ENCODE data around the gene DLG2.
A peak's percentile ranks its signal among the peaks of the same experiment; 100 is the strongest.
"Not testable (repeated sequence)": the region's sequence is repeated elsewhere in the genome, so short reads cannot be mapped to it uniquely, and the experiment has no call there.

The DLG2 gene

DNA sequence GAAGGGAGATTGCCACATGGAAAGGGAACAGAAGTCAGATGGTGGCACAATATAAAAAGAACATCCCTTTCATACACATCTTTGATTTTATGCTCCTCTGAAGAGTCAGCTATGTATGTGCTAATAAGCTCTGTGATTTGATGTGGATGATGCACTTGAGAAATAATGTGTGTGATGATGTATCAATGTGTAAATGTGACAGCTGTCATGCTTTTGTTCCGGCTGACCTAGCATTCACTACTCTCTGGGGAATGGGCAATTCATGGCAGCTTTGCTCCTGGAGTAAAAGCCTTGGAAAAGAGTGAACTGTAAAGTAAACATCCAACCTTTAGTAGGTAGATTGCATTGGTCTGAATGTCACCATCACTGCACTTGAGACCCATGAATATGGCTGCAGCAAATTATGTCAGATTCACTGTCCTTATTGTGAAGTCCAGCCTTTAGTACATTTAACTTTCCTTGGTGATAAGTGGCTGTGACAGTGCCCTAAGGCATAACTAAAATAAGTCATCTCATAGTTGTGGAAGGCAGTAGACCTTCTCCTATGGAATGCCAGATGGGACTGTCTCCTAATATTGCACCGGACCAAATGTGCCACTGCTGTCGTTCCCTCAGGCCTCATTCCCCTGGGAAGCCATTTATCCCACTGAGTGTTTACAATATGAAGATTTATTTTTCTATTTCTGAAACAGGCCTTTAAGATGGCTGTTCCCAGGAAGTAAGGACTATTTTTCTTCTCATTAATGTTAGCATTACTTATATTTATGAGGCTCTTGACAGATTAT, 2162.8 kb downstream of the DLG2 start:
- DNase-seq (no peak), ATAC-seq (replicated peaks) (no peak)
- Mint-ChIP-seq H3K4me3 (no peak overlapping the region), H3K36me3 (no peaks in the 10 kb centered on the region), H3K27me3 (peaks cover 6 to 7% of the 10 kb centered on the region in 2 donors), H3K4me1 (no peaks in the 10 kb centered on the region), H3K9me3 (no peaks in the 10 kb centered on the region), H3K27ac (no peak overlapping the region)

DNA sequence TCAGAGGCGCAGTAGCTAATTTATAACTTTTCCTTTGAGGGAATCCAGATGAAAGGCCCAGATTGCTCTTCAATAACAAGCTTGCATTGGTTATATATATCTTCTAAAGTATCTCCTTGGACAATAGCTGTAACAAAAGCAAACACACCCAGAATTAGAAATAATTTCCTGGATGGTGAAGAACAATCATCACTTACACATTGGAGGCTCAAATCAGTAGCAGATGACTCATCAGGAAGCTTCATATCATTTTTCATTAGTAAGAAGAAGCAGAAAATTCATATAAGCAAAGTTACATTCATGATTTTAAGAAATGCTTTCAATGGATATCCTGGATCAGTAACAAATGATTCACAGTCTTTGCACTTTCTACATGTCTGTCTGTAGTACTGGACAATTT, 2167.3 kb downstream of the DLG2 start:
- H3K4me1 Mint-ChIP-seq, result peaks cover 0 to 4% of the 10 kb centered on the region in 2 donors
- no peaks in the 10 kb centered on the region for H3K9me3 Mint-ChIP-seq
- H3K27ac Mint-ChIP-seq, result no peak overlapping the region
- ATAC-seq (replicated peaks) (no peak), DNase-seq (no peak)
- no peak overlapping the region for H3K4me3 Mint-ChIP-seq
- H3K36me3 Mint-ChIP-seq, result no peaks in the 10 kb centered on the region
- H3K27me3 Mint-ChIP-seq, result peaks cover 6 to 7% of the 10 kb centered on the region in 2 donors

DNA sequence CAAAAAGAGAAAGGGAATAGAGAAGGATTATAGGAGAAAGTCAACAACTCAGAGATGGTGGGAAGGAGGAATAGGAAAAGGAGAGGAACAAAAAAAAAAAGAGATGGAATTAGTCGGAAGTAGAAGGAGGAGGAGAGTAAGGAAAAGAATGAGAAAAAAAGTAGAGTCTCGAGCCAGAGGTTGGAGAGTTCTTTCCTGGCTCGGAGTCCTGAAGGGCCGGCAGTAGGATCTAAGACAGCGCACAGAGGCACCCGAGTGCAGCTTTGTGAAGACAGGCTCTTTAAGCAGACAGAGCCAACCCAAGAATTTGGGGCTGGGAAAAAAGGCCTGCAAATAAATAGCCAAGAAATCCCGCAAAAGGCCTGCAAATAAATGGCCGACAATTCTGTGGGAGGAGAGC, 2170.6 kb downstream of the DLG2 start:
- Mint-ChIP-seq H3K27ac (no peak overlapping the region), H3K4me1 (peaks cover 0 to 4% of the 10 kb centered on the region in 2 donors), H3K27me3 (no peaks in the 10 kb centered on the region), H3K4me3 (no peak overlapping the region), H3K36me3 (no peaks in the 10 kb centered on the region), H3K9me3 (no peaks in the 10 kb centered on the region)
- DNase-seq, result no peak
- no peak for ATAC-seq (replicated peaks)

DNA sequence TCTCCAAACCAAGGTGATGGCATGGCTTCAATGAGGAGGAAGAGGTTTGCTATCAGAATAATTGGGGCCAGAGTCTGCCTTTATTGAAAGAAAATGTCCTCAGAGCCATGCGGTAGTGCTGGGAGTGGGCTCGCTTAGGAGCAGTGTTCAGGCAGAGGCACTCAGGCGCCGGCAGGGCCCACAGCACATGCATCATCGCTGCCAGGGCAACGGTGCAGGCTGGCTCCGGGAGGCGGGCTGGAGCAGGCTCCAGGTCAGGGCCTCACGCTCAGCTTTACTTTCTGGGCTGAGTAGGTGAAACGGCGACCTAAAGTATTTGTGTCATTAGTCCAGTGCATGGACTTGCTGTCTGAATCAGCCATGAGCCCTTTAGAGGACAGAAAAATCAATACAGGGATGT, 2171.1 kb downstream of the DLG2 start:
- H3K9me3 Mint-ChIP-seq, result no peaks in the 10 kb centered on the region
- no peak overlapping the region for H3K4me3 Mint-ChIP-seq
- ATAC-seq (replicated peaks), result no peak
- peaks cover 0 to 4% of the 10 kb centered on the region in 2 donors for H3K4me1 Mint-ChIP-seq
- H3K27ac Mint-ChIP-seq, result no peak overlapping the region
- no peak for DNase-seq
- H3K36me3 Mint-ChIP-seq, result no peaks in the 10 kb centered on the region
- H3K27me3 Mint-ChIP-seq, result no peaks in the 10 kb centered on the region

DNA sequence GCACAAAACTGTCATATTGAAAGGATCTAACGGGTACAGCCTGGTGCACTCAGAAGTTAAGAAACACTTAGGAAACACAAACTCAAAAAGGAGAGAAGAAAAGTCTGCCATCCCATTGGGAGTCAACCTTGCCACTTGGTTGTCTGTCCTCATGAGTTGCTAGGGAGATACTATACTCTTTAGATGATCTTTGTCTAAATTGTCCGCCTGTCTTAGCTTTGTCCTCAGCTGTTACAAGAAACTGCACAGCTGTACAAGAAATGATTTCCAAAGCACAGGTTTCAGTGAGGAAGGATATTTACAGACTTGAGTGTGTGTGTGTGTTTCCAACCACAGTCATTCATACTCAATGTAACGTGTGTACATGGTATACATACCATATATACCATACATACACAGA, 2171.8 kb downstream of the DLG2 start:
- no peak for ATAC-seq (replicated peaks)
- peaks cover 0 to 4% of the 10 kb centered on the region in 2 donors for H3K4me1 Mint-ChIP-seq
- H3K36me3 Mint-ChIP-seq, result no peaks in the 10 kb centered on the region
- DNase-seq, result no peak
- no peak overlapping the region for H3K4me3 Mint-ChIP-seq
- H3K9me3 Mint-ChIP-seq, result no peaks in the 10 kb centered on the region
- no peaks in the 10 kb centered on the region for H3K27me3 Mint-ChIP-seq
- no peak overlapping the region for H3K27ac Mint-ChIP-seq

DNA sequence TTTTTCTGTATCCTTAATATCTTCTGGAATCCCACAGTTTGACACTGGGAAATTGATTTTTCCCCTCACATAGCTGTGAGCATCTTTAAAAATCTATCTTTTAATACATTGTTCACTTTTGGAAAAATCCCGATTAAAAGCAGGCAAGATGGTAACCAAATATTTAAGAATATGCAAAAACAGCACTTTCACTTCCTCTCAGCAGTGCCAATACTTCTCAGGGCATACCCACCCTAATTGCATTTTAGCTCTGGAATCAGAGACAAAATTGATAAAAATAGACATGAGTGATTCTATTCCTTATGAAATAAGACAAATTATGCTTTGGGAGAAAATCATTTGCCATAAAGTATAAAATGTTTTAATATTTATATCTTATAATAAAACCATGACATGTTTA, 2172.5 kb downstream of the DLG2 start:
- peaks cover 0 to 4% of the 10 kb centered on the region in 2 donors for H3K4me1 Mint-ChIP-seq
- H3K4me3 Mint-ChIP-seq, result no peak overlapping the region
- ATAC-seq (replicated peaks) (no peak), DNase-seq (no peak)
- no peaks in the 10 kb centered on the region for H3K27me3 Mint-ChIP-seq
- no peak overlapping the region for H3K27ac Mint-ChIP-seq
- H3K9me3 Mint-ChIP-seq, result no peaks in the 10 kb centered on the region
- no peaks in the 10 kb centered on the region for H3K36me3 Mint-ChIP-seq

DNA sequence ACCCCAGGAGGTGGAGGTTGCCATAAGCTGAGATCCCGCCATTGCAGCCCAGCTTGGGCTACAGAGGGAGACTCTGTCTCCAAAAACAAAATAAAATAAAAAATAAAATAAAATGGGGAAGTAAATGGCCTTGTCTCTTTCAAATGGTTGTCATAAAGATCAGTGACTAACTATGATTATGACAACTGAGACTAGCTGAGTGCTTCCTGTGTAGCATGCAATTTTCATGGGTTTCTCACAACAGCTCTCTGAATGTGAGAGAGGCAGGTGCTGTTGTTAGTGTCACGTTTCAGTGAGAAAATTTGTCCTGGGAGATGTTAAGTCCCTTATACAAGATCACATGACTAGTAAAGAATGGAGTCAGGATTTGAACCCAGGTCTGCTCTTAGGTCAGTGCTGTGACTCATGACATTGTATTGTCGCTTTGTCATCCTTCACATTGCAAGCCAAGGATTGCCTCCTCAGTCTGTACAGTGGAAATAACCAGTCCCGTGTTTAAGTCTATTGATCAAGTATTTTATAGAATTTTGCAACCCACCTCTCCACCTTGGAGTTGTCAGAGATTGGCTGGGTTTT, 2177.7 kb downstream of the DLG2 start:
- no peaks in the 10 kb centered on the region for H3K36me3 Mint-ChIP-seq
- H3K9me3 Mint-ChIP-seq, result peaks cover 0 to 2% of the 10 kb centered on the region in 2 donors
- ATAC-seq (replicated peaks) (peak; percentile 63 to 77), DNase-seq (no peak)
- no peak overlapping the region for H3K27ac Mint-ChIP-seq
- H3K4me1 Mint-ChIP-seq, result no peaks in the 10 kb centered on the region
- H3K27me3 Mint-ChIP-seq, result peaks cover 0 to 17% of the 10 kb centered on the region in 2 donors
- no peak overlapping the region for H3K4me3 Mint-ChIP-seq

DNA sequence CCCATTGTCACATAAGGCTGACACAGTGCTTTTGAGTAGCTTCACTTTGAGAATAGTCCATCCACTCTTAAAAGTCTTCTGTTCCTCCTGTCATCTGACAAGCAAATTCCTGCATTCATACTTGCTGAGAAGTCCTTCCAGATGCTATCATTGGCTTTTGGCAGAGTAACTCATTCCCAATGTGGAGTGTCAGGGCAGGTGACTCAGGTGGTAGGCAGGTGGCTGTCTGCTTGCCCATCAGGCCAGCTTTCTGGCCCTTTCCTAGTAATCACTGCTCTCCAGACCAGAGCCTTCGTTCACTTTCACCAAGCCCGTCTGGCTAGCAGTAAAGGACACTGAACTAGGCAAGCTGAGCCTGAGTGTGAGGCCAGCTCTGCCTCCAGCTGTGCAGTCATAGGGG, 2178.5 kb downstream of the DLG2 start:
- ATAC-seq (replicated peaks) (no peak), DNase-seq (no peak)
- no peak overlapping the region for H3K27ac Mint-ChIP-seq
- H3K27me3 Mint-ChIP-seq, result peaks cover 0 to 17% of the 10 kb centered on the region in 2 donors
- no peaks in the 10 kb centered on the region for H3K36me3 Mint-ChIP-seq
- peaks cover 0 to 2% of the 10 kb centered on the region in 2 donors for H3K9me3 Mint-ChIP-seq
- no peak overlapping the region for H3K4me3 Mint-ChIP-seq
- no peaks in the 10 kb centered on the region for H3K4me1 Mint-ChIP-seq

DNA sequence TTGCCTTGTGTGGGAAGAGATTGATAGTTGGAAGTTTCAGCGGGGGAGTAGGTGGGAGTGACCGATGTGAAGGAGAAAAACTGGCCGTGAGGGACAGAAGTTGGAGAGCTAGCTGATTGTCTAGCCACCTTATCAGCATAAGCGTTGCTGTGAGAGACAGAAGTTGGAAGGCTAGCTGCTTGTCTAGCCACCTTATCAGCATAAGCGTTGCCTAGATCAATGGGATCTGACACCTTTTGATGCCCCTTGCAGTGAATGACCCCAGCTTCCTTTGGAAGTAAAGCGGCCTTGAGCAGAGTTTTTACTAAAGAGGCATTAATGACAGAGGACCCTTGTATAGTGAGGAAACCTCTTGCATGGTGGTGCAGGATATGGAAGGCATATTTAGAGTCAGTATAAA, 2183.3 kb downstream of the DLG2 start:
- ATAC-seq (replicated peaks); H3K27ac Mint-ChIP-seq; H3K36me3 Mint-ChIP-seq; H3K4me1 Mint-ChIP-seq; H3K4me3 Mint-ChIP-seq; DNase-seq; H3K9me3 Mint-ChIP-seq: not testable (repeated sequence)
- H3K27me3 Mint-ChIP-seq, result peaks cover 0 to 17% of the 10 kb centered on the region in 2 donors

DNA sequence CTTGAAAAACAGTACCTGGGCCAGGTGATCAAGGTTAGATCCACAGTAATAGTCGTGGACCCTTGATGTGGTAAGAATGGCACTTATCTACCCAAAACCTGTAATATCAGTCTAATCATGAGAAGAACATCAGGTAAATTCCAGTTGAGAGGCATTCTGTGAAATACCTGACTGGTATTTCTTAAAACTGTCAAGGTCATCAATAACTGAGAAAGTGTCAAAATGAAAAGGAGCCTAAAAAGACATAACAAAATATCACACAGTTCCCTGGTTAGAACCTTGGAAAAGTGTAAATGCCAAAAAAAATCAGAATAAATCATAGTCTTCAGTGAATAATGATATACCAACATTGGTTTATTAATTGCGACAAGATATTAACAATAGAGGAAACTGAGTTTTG, 2185.5 kb downstream of the DLG2 start:
- Mint-ChIP-seq H3K27me3 (peaks cover 0 to 1% of the 10 kb centered on the region in 2 donors), H3K36me3 (no peaks in the 10 kb centered on the region), H3K4me3 (no peak overlapping the region), H3K4me1 (no peaks in the 10 kb centered on the region), H3K9me3 (no peaks in the 10 kb centered on the region), H3K27ac (no peak overlapping the region)
- no peak for DNase-seq
- no peak for ATAC-seq (replicated peaks)

DNA sequence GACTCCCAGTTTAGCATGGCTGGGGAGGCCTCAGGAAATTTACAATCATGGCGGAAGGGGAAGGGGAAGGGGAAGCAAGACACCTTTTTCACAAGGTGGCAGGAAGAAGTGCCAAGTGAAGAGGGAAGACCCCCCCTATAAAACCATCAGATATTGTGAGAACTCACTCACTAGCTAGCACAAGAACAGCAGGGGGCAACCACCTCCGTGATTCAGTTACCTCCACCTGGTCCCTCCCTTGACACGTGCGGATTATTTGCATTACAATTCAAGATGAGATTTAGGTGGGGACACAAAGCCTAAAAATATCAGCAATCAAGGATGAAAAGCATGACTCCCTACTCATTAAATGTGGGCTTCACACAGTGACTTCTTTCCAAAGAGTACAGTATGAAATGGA, 2186.0 kb downstream of the DLG2 start:
- H3K4me3 Mint-ChIP-seq, result no peak overlapping the region
- ATAC-seq (replicated peaks) (no peak), DNase-seq (no peak)
- no peaks in the 10 kb centered on the region for H3K27me3 Mint-ChIP-seq
- no peak overlapping the region for H3K27ac Mint-ChIP-seq
- no peaks in the 10 kb centered on the region for H3K9me3 Mint-ChIP-seq
- H3K36me3 Mint-ChIP-seq, result no peaks in the 10 kb centered on the region
- no peaks in the 10 kb centered on the region for H3K4me1 Mint-ChIP-seq

DNA sequence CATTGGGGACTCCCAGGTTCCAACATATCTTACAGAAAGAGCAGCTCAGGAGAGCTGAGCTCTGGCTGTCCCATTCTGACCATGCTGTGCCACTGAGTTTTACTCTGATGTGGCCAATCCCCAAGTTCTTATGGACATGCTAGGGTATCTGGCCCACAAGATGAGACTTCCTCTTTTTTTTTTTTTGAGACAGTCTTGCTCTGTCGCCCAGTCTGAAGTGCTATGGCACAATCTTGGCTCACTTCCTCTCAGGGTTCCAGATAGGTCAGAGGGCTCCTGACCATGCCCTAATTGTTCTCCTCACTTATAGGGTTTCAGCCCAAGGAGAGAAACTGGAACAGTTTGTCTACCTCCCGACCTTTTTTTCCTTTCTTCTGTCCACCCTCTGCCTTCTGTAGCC, 2188.7 kb downstream of the DLG2 start:
- Mint-ChIP-seq H3K27ac (no peak overlapping the region), H3K4me1 (no peaks in the 10 kb centered on the region), H3K27me3 (no peaks in the 10 kb centered on the region), H3K4me3 (no peak overlapping the region), H3K9me3 (no peaks in the 10 kb centered on the region), H3K36me3 (no peaks in the 10 kb centered on the region)
- ATAC-seq (replicated peaks) (peak; percentile 98 to 100), DNase-seq (peak; percentile 8)

DNA sequence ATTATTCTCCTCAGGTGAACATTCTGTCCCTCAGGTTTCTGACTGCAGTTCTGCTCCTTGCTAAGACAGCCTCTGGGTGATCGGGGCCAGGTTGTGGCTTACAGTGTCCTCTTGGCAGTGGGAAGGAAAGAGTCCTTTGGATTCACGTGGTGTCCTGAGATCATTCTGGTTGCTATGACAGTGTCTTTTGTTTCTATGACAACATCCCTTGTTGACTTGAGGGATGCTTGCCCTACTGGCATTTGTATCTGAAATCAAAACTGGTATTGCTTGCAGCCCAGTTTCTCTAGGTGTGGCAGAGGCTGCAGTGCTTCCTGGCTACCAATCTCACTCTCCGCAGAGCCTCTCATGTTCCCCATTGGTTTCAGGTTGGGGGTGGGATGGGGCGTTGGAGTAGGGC, 2189.2 kb downstream of the DLG2 start:
- Mint-ChIP-seq H3K9me3 (no peaks in the 10 kb centered on the region), H3K27me3 (no peaks in the 10 kb centered on the region), H3K4me3 (no peak overlapping the region), H3K36me3 (no peaks in the 10 kb centered on the region), H3K4me1 (no peaks in the 10 kb centered on the region), H3K27ac (no peak overlapping the region)
- peak; percentile 17 to 28 for ATAC-seq (replicated peaks)
- DNase-seq, result no peak

DNA sequence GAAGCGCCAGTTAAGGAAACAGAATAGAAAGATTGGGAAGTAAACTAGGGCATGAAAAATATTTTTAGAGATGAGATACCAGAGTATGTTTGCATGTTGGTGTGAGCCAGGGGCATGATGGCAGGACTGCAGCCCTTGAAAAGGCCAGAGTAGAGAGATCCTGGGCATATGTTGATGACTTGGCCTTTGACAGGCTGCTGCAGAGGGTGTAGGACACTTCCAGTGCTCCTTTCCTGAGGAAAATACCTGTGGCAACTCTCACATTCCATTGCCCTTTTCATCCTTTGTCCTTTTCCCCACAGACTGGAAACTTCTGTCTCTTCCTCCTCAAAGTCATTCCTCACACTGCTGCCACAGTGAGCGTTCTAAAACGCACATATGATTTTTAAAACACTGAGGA, 2190.3 kb downstream of the DLG2 start:
- Mint-ChIP-seq H3K27me3 (no peaks in the 10 kb centered on the region), H3K27ac (no peak overlapping the region), H3K36me3 (no peaks in the 10 kb centered on the region), H3K9me3 (no peaks in the 10 kb centered on the region), H3K4me1 (no peaks in the 10 kb centered on the region), H3K4me3 (no peak overlapping the region)
- ATAC-seq (replicated peaks), result no peak
- DNase-seq, result no peak

DNA sequence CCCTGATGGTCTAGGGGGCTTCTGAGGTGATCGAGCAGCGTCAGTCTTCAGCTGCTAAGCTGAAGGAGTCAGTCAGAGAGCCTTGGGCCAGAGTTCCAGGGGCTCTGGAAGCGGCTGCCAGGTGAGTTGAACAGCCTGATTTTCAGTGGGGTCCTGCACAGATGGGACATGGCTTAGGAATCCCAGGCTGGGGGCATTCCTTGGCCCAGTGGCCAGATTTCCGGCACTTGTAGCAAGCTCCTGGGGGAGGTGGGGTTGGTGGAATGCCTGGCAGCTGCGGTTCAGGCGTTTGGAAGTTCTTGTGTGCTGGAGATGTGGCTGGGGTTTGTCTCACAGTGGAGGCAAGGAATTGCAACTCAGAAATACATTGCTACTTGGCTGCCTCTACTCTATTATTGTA, 2192.3 kb downstream of the DLG2 start:
- not testable (repeated sequence) for H3K4me3 Mint-ChIP-seq; H3K9me3 Mint-ChIP-seq; ATAC-seq (replicated peaks); DNase-seq; H3K36me3 Mint-ChIP-seq; H3K27ac Mint-ChIP-seq; H3K27me3 Mint-ChIP-seq; H3K4me1 Mint-ChIP-seq

Data from stimulated activated naive B cell treated with anti-CD40 and anti-IgM and Interleukin-4, amounts not matched to agents 10 μg/mL and 1 μg/mL and 100 μg/mL, for 72 hours (primary cell).